ENCODE data around the gene MED27. TPM values are rescaled to one million over a fixed set of nuclear protein-coding genes. Genes with fewer than 3 reads are reported as not detected.

The MED27 gene
- total and polyA plus RNA-seq, 12 donors = 8.0 to 20.7 (median 17.1) TPM

- WGBS, 2 donors = 73 to 76% methylated on average over 5 of the region's 5 CpGs
- H3K4me3 ChIP-seq = no peak overlapping the region
- TF ChIP-seq CTCF (IDR thresholded peaks at IDR 0.05) = no peak
- DNase-seq (no peak), ATAC-seq (no peak)
- no peak overlapping the region for H3K27ac ChIP-seq
- H3K27me3 ChIP-seq = peaks cover 0 to 18% (median 6%) of the 10 kb centered on the region in 7 donors
- no peaks in the 10 kb centered on the region for H3K4me1 ChIP-seq
- H3K36me3 ChIP-seq = no peaks in the 10 kb centered on the region
- intact Hi-C loops (cut with DNase I) = no loop called here
- H3K9me3 ChIP-seq = no peaks in the 10 kb centered on the region
These were observed 11.1 kb upstream of the MED27 start for GRCh38 chr9:132090771-132091170.

- intact Hi-C loops (cut with DNase I) = no loop called here
- Histone ChIP-seq H3K36me3 (no peaks in the 10 kb centered on the region), H3K27ac (no peak overlapping the region), H3K27me3 (peaks cover 0 to 18% (median 6%) of the 10 kb centered on the region in 7 donors), H3K4me1 (no peaks in the 10 kb centered on the region), H3K4me3 (no peak overlapping the region), H3K9me3 (no peaks in the 10 kb centered on the region)
- no peak for DNase-seq
- no peak for ATAC-seq
- 80 to 87% methylated on average over 7 of the region's 7 CpGs for WGBS, 2 donors
- TF ChIP-seq CTCF (IDR thresholded peaks at IDR 0.05) = no peak
These were observed 7.9 kb upstream of the MED27 start for GRCh38 chr9:132087438-132088030.

- no peak overlapping the region for H3K4me3 ChIP-seq
- no peak overlapping the region for H3K27ac ChIP-seq
- intact Hi-C loops (cut with DNase I) = no loop called here
- 58 to 59% methylated on average over 5 of the region's 5 CpGs for WGBS, 2 donors
- TF ChIP-seq CTCF (IDR thresholded peaks at IDR 0.05) = no peak
- H3K9me3 ChIP-seq = no peaks in the 10 kb centered on the region
- no peak for DNase-seq
- ATAC-seq = no peak
- peaks cover 0 to 8% (median 0%) of the 10 kb centered on the region in 7 donors for H3K27me3 ChIP-seq
- peaks cover 6 to 25% (median 15%) of the 10 kb centered on the region in 9 donors for H3K4me1 ChIP-seq
- H3K36me3 ChIP-seq = peaks cover 0 to 4% (median 0%) of the 10 kb centered on the region in 9 donors
These were observed 2.5 kb upstream of the MED27 start for GRCh38 chr9:132082188-132082587.

GRCh38 chr9:132078699-132079356 is 839 bp downstream of the MED27 start:
- 1 to 3% methylated on average over 12 of the region's 12 CpGs for WGBS, 2 donors
- Histone ChIP-seq H3K27ac (peak overlapping the region in 7 of 10 donors; percentile 68 to 86 (median 81)), H3K4me1 (peaks cover 10 to 42% (median 22%) of the 10 kb centered on the region in 9 donors), H3K9me3 (no peaks in the 10 kb centered on the region), H3K4me3 (peak overlapping the region; percentile 65 to 99 (median 79)), H3K36me3 (peaks cover 0 to 37% (median 3%) of the 10 kb centered on the region in 9 donors), H3K27me3 (no peaks in the 10 kb centered on the region)
- TF ChIP-seq CTCF (IDR thresholded peaks at IDR 0.05) = no peak
- peak in 6 of 8 donors; percentile 14 to 49 (median 26) for ATAC-seq
- intact Hi-C loops (cut with DNase I) = no loop called here
- DNase-seq = no peak

Data from heart right ventricle (tissue), 16 donors.